Endothelial cell of umbilical vein (primary cell): ENCODE data around the gene PEX5L.

Source experiments
- CTCF ChIP-seq, 2 donors: IDR thresholded peaks; 1 replicate in 1 of 2; 2 replicates in 1 of 2; pipeline ENCODE4 v1.5.1; 2011; ENCODE audit warnings: low read length in 2 of 2, mild to moderate bottlenecking in 2 of 2, moderate library complexity in 2 of 2, control low read depth in 1 of 2, inconsistent platforms in 1 of 2, low read depth in 1 of 2; ENCODE audit not compliant: insufficient read depth in 1 of 2; ENCODE audit errors: extremely low read depth in 1 of 2
- EZH2 ChIP-seq: IDR thresholded peaks from 2 replicates; pipeline ENCODE4 v1.6.1; 2012; ENCODE audit warnings: borderline replicate concordance, low read depth, mild to moderate bottlenecking, moderate library complexity, low read length, inconsistent platforms; ENCODE audit not compliant: severe bottlenecking
- FOS ChIP-seq: IDR thresholded peaks from 2 replicates; pipeline ENCODE4 v1.6.1; 2011; ENCODE audit warnings: mild to moderate bottlenecking, low read length, moderate library complexity, borderline replicate concordance; ENCODE audit not compliant: insufficient read depth
- GATA2 ChIP-seq: IDR thresholded peaks from 2 replicates; pipeline ENCODE4 v1.7.0; 2011; ENCODE audit warnings: low read depth, mild to moderate bottlenecking, moderate library complexity, mixed read lengths, low read length; ENCODE audit not compliant: insufficient read length, insufficient read depth
- MYC ChIP-seq: IDR thresholded peaks from one replicate; pipeline ENCODE4 v1.6.1; 2011; ENCODE audit warnings: mild to moderate bottlenecking, low read depth, low read length
- POLR2A ChIP-seq: IDR thresholded peaks from 2 replicates; pipeline ENCODE4 v1.6.1; 2012; ENCODE audit warnings: low read depth, mild to moderate bottlenecking, control low read depth, low read length
- POLR2AphosphoS5 ChIP-seq: IDR thresholded peaks from 2 replicates; pipeline ENCODE4 v1.6.1; 2012; ENCODE audit warnings: low read depth, mild to moderate bottlenecking, control low read depth, low read length, moderate library complexity; ENCODE audit not compliant: insufficient read depth

GRCh38 chr3:179825527-179826246 is 211.1 kb downstream of the PEX5L start:
- TF ChIP-seq CTCF (IDR thresholded peaks at IDR 0.05; ENCODE audit: extremely low read depth in 1 of 2, insufficient read depth in 1 of 2, low read depth in 1 of 2, low read length in 2 of 2) (no peak), MYC (no peak), POLR2A (no peak), POLR2AphosphoS5 (no peak), EZH2 (no peak), GATA2 (no peak), FOS (no peak)
